ENCODE data around the gene PITPNM2.
A peak's percentile ranks its signal among the peaks of the same experiment; 100 is the strongest.

Gene PITPNM2

GRCh38 chr12:123119808-123120207, 31.1 kb downstream of the PITPNM2 start:
- Histone ChIP-seq H3K27ac (ENCODE audit: low read depth, low read length) (no peak overlapping the region), H3K36me3 (ENCODE audit: control insufficient read depth, insufficient read depth, low read length) (no peaks in the 10 kb centered on the region), H3K4me1 (ENCODE audit: control insufficient read depth, insufficient read depth, low read length) (peaks cover 5% of the 10 kb centered on the region; the same call in 1 of the 2 replicates), H3K4me3 (ENCODE audit: low read depth, low read length) (no peak overlapping the region), H3K27me3 (ENCODE audit: control insufficient read depth, insufficient read depth, low read length) (no peaks in the 10 kb centered on the region), H3K9me3 (ENCODE audit: control insufficient read depth, insufficient read depth, low read depth, low read length) (no peaks in the 10 kb centered on the region), H3K9ac (ENCODE audit: low read length) (no peak overlapping the region)

DNA sequence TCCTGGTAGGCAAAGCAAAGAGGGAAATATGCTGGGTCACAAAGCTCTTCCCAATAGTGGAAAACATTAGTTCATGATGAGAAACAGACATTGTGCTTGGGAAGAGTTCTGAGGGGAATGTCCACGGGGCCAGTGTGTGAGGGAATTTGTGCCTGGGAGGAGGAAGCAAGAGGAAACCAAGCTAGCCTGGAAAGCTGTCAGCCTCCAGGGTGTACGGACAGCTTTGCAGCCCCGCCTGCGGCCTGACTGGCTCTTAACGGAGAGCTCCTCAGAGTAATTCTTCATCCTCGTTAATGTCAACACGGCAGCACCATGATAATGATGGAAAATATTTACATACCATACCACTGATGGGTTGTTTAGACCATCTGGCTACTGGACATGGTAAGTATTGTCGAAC, 32.4 kb downstream of the PITPNM2 start:
- no peak overlapping the region for H3K9ac ChIP-seq (ENCODE audit: low read length)
- peaks cover 5% of the 10 kb centered on the region; the same call in 1 of the 2 replicates for H3K4me1 ChIP-seq (ENCODE audit: control insufficient read depth, insufficient read depth, low read length)
- H3K27me3 ChIP-seq (ENCODE audit: control insufficient read depth, insufficient read depth, low read length): no peaks in the 10 kb centered on the region
- no peaks in the 10 kb centered on the region for H3K9me3 ChIP-seq (ENCODE audit: control insufficient read depth, insufficient read depth, low read depth, low read length)
- H3K4me3 ChIP-seq (ENCODE audit: low read depth, low read length): no peak overlapping the region
- H3K36me3 ChIP-seq (ENCODE audit: control insufficient read depth, insufficient read depth, low read length): no peaks in the 10 kb centered on the region
- H3K27ac ChIP-seq (ENCODE audit: low read depth, low read length): no peak overlapping the region

DNA sequence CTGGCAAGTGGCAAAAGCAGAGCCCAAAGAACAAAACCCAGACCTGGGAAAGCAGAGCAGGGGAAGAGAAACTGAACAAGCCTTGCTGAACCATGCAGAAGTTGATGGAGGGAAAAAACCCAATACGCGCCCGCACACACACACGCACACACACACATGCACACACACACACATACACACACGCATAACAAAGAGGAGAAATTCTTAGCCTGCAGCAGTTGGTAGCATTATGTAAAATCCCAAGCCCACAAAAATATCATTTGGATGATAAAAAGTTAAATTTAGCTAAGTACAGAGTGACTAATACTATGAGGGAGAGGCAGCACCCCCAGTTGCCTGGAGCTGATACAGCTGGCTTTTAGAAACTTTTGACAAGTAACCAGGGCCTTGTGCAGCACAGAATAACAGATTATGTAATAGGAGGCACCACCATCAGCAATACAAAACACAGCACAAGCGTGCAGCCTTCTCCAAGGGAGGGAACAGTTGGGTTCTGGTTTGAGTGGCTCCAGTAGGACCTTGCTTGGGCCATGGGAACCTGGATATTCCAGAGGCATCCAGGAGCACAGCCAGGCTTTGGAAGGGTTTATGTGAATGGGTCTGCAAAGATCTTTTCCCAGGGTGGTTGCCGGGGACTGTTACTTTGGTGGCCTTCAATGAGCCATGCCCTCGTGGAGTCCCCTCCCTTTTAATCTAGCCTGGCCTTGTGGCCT, 35.3 kb downstream of the PITPNM2 start:
- Histone ChIP-seq H3K27ac (ENCODE audit: low read depth, low read length) (no peak overlapping the region), H3K9ac (ENCODE audit: low read length) (no peak overlapping the region), H3K9me3 (ENCODE audit: control insufficient read depth, insufficient read depth, low read depth, low read length) (no peaks in the 10 kb centered on the region), H3K27me3 (ENCODE audit: control insufficient read depth, insufficient read depth, low read length) (no peaks in the 10 kb centered on the region), H3K4me1 (ENCODE audit: control insufficient read depth, insufficient read depth, low read length) (peaks cover 19% of the 10 kb centered on the region; the same call in 1 of the 2 replicates), H3K36me3 (ENCODE audit: control insufficient read depth, insufficient read depth, low read length) (no peaks in the 10 kb centered on the region), H3K4me3 (ENCODE audit: low read depth, low read length) (no peak overlapping the region)

DNA sequence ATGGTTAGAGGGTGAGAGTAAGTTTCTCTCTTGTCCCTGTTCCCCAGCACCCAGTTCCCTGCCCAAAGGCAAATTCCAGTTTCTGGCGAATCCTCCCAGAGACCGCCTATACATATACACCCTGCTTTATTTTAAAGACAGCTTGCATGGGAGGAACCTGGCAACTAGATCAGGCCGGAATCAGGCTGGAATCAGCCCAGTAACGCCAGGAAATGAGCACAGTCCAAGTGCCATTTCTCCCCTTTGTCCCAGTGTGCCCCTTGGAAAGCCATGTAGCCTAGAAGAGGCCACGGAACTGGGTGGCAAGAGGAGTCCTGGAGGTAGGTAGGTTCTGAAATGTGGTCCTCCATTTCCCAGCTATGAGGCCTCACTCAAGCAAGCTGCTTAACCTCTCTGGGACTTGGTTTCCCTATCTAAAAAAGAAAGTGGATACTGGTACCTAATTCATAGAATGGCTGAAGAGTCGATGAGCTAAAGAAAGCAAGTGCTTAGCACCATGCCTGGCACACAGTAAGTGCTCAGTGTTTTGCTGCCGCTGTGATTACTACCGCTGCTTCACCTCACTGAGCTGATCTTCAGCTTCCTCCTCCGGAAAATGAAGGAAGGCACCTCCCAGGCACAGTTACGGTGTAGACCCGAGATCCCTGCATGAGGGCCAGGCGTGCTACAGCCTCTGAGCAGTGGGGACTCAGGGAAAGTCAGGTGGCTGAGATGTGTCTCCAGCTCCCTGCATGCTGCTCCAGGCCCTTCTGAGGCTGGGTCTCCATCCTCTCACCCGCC, 36.4 kb downstream of the PITPNM2 start:
- Histone ChIP-seq H3K9me3 (ENCODE audit: control insufficient read depth, insufficient read depth, low read depth, low read length) (no peaks in the 10 kb centered on the region), H3K9ac (ENCODE audit: low read length) (no peak overlapping the region), H3K36me3 (ENCODE audit: control insufficient read depth, insufficient read depth, low read length) (no peaks in the 10 kb centered on the region), H3K4me3 (ENCODE audit: low read depth, low read length) (no peak overlapping the region), H3K27me3 (ENCODE audit: control insufficient read depth, insufficient read depth, low read length) (no peaks in the 10 kb centered on the region), H3K27ac (ENCODE audit: low read depth, low read length) (no peak overlapping the region), H3K4me1 (ENCODE audit: control insufficient read depth, insufficient read depth, low read length) (peaks cover 19% of the 10 kb centered on the region; the same call in 1 of the 2 replicates)

- no peaks in the 10 kb centered on the region for H3K27me3 ChIP-seq (ENCODE audit: control insufficient read depth, insufficient read depth, low read length)
Measured at GRCh38 chr12:123113026-123113425, 37.9 kb downstream of the PITPNM2 start.

GRCh38 chr12:123111498-123112165, 39.3 kb downstream of the PITPNM2 start:
- Histone ChIP-seq H3K36me3 (ENCODE audit: control insufficient read depth, insufficient read depth, low read length) (no peaks in the 10 kb centered on the region), H3K4me1 (ENCODE audit: control insufficient read depth, insufficient read depth, low read length) (peaks cover 38% of the 10 kb centered on the region), H3K27ac (ENCODE audit: low read depth, low read length) (no peak overlapping the region), H3K9ac (ENCODE audit: low read length) (no peak overlapping the region), H3K4me3 (ENCODE audit: low read depth, low read length) (no peak overlapping the region), H3K27me3 (ENCODE audit: control insufficient read depth, insufficient read depth, low read length) (no peaks in the 10 kb centered on the region), H3K9me3 (ENCODE audit: control insufficient read depth, insufficient read depth, low read depth, low read length) (no peaks in the 10 kb centered on the region)

More at GRCh38 chr12:123113026-123113425, 37.9 kb downstream of the PITPNM2 start:
- Histone ChIP-seq H3K27ac (ENCODE audit: low read depth, low read length) (no peak overlapping the region), H3K36me3 (ENCODE audit: control insufficient read depth, insufficient read depth, low read length) (no peaks in the 10 kb centered on the region), H3K9me3 (ENCODE audit: control insufficient read depth, insufficient read depth, low read depth, low read length) (no peaks in the 10 kb centered on the region), H3K4me3 (ENCODE audit: low read depth, low read length) (no peak overlapping the region), H3K9ac (ENCODE audit: low read length) (no peak overlapping the region), H3K4me1 (ENCODE audit: control insufficient read depth, insufficient read depth, low read length) (peaks cover 24% of the 10 kb centered on the region; the same call in 1 of the 2 replicates)

- no peak overlapping the region for H3K27ac ChIP-seq (ENCODE audit: low read depth, low read length)
- no peak overlapping the region for H3K9ac ChIP-seq (ENCODE audit: low read length)
- H3K27me3 ChIP-seq (ENCODE audit: control insufficient read depth, insufficient read depth, low read length): no peaks in the 10 kb centered on the region
- H3K36me3 ChIP-seq (ENCODE audit: control insufficient read depth, insufficient read depth, low read length): no peaks in the 10 kb centered on the region
- H3K4me3 ChIP-seq (ENCODE audit: low read depth, low read length): no peak overlapping the region
- peaks cover 54% of the 10 kb centered on the region for H3K4me1 ChIP-seq (ENCODE audit: control insufficient read depth, insufficient read depth, low read length)
- no peaks in the 10 kb centered on the region for H3K9me3 ChIP-seq (ENCODE audit: control insufficient read depth, insufficient read depth, low read depth, low read length)
Measured at GRCh38 chr12:123109319-123109772, 41.5 kb downstream of the PITPNM2 start.

GRCh38 chr12:123108682-123109066, 42.2 kb downstream of the PITPNM2 start:
- Histone ChIP-seq H3K27ac (ENCODE audit: low read depth, low read length) (no peak overlapping the region), H3K9ac (ENCODE audit: low read length) (no peak overlapping the region), H3K4me3 (ENCODE audit: low read depth, low read length) (no peak overlapping the region), H3K4me1 (ENCODE audit: control insufficient read depth, insufficient read depth, low read length) (peaks cover 54% of the 10 kb centered on the region), H3K9me3 (ENCODE audit: control insufficient read depth, insufficient read depth, low read depth, low read length) (no peaks in the 10 kb centered on the region), H3K36me3 (ENCODE audit: control insufficient read depth, insufficient read depth, low read length) (no peaks in the 10 kb centered on the region), H3K27me3 (ENCODE audit: control insufficient read depth, insufficient read depth, low read length) (no peaks in the 10 kb centered on the region)

- Histone ChIP-seq H3K27ac (ENCODE audit: low read depth, low read length) (peak overlapping the region; percentile 14; the same call in 1 of the 2 replicates), H3K4me3 (ENCODE audit: low read depth, low read length) (no peak overlapping the region), H3K9ac (ENCODE audit: low read length) (peak overlapping the region; percentile 36), H3K4me1 (ENCODE audit: control insufficient read depth, insufficient read depth, low read length) (peaks cover 60% of the 10 kb centered on the region), H3K27me3 (ENCODE audit: control insufficient read depth, insufficient read depth, low read length) (no peaks in the 10 kb centered on the region), H3K9me3 (ENCODE audit: control insufficient read depth, insufficient read depth, low read depth, low read length) (no peaks in the 10 kb centered on the region), H3K36me3 (ENCODE audit: control insufficient read depth, insufficient read depth, low read length) (no peaks in the 10 kb centered on the region)
Measured at GRCh38 chr12:123107926-123108681, 42.8 kb downstream of the PITPNM2 start.

- no peaks in the 10 kb centered on the region for H3K36me3 ChIP-seq (ENCODE audit: control insufficient read depth, insufficient read depth, low read length)
- H3K27me3 ChIP-seq (ENCODE audit: control insufficient read depth, insufficient read depth, low read length): no peaks in the 10 kb centered on the region
- H3K9ac ChIP-seq (ENCODE audit: low read length): peak overlapping the region; percentile 67
- H3K4me3 ChIP-seq (ENCODE audit: low read depth, low read length): no peak overlapping the region
- peak overlapping the region; percentile 58; the same call in 1 of the 2 replicates for H3K27ac ChIP-seq (ENCODE audit: low read depth, low read length)
- H3K4me1 ChIP-seq (ENCODE audit: control insufficient read depth, insufficient read depth, low read length): peaks cover 65% of the 10 kb centered on the region
- H3K9me3 ChIP-seq (ENCODE audit: control insufficient read depth, insufficient read depth, low read depth, low read length): no peaks in the 10 kb centered on the region
Measured at GRCh38 chr12:123106640-123107359, 44.1 kb downstream of the PITPNM2 start.
